GM21381 (cell line): ENCODE measurements around the gene ADAM12.

Experiments used
- ATAC-seq: cut with Tn5 transposase; IDR thresholded peaks from one replicate; pipeline ENCODE4 v1.9.1; 2021; ENCODE audit warnings: mild to moderate bottlenecking, moderate library complexity; ENCODE audit not compliant: unreplicated experiment

The ADAM12 gene

DNA sequence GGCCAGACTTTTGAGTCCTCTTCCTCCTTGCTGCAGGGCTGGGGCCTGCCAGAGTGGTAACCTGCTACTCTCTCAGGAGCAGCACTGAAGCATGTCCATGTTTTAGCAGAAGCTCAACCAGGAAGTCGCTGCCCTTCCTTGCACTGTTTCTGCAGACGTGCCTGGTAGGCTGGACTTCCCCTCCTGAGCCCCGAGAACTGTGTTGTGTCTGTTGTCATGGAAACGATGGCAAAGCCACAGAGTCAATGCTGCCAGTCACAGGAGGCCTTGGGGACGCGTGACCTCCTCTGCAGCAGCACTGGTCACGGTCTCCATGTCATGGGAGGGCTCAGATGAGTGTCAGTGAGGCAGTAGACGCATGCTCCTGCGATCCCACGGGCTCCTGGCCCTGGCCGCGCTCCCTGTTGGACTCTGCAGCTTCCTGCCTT, 346.5 kb downstream of the ADAM12 start:
- ATAC-seq, result peak; percentile 99

DNA sequence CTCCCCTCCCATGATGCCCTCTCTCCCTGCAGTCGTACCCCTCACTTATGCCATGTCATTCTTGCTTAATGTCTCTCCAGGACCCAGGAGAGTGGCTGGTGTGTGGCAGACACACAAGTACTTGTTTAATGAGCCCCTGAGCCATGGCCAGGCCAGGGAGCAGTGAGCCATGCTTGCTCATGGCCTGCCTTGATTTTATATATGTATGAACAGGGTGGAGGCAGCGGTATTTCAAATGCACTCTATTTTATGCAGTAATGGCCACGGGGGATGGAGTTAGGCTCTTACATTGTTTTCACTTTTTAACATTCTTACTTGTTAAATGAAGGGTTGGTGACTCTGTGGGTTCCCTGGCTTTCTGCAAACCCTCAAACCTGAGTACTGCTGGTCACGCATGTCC, 347.2 kb downstream of the ADAM12 start:
- ATAC-seq, result no peak

GRCh38 chr10:126037946-126038345, 350.3 kb downstream of the ADAM12 start:
- ATAC-seq, result no peak

DNA sequence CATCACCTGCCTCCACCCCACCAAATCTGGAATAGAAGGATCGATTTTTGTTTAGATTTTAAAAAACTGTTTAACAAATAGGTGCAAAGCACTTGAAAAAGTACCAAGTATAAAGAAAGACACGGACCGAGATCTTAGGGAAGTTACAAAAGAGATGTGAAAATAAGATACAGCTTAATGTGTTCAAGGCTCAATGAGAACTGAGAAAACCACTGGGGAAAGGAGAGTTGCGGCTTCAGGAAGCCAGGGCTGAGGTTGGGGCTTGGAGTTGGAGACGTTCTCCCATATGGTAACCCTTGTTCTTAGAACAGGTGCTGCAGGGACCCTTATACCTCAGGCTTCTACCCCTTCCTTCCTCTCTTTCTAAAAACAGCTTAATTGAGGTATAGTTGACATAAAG, 351.8 kb downstream of the ADAM12 start:
- ATAC-seq, result no peak

DNA sequence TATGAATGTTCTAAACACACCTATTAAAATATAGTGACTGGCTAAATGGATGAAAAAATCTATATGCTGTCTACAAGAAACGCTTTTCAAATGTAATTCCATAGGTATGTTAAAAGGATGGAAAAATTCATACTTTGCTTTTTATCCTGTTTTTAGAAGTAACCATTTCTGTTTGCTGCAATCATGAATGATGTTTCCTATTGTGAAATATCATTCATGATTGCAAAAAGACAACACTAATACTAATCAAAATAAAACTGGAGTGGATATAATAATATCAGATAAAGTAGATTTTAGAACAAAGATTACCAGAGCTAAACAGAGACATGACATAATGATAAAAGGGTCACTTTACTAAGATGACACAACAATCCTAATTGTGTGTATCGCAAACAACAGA, 353.7 kb downstream of the ADAM12 start:
- no peak for ATAC-seq

DNA sequence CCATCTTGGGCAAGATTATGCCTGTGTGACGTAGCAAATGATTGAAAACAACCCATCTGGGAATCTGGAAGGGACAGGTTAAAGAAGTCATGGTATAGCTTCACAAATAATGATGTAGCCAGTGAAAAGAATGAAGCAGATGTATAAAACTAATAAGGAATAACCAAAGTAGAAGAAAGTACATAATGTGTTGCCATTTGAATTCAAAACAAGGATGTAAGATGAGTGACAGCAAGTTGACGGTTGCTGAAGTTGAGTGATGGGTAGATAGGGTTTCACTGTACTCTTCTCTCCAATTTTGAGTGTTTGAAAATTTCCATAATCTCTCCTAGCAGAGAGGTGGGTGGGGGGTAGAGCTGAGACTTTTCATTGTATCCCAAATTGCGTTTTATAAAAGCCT, 358.3 kb downstream of the ADAM12 start:
- ATAC-seq, result no peak

DNA sequence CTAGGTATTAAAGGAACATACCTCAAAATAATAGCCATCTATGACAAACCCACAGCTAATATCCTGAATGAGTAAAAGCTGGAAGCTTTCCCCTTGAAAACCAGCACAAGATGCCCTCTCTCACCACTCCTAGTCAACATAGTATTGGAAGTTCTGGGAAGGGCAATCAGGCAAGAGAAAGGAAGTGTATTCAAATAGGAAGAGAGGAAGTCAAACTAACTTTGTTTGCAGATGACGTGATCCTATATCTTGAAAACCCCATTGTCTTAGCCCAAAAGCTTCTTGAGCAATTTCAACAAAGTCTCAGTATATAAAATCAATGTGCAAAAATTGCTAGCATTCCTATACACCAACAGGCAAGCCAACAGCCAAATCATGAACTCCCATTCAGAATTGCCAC, 360.6 kb downstream of the ADAM12 start:
- ATAC-seq, result no peak

GRCh38 chr10:126022841-126023240, 365.4 kb downstream of the ADAM12 start:
- no peak for ATAC-seq

- no peak for ATAC-seq
Measured at GRCh38 chr10:126021833-126022500, 366.3 kb downstream of the ADAM12 start.

- ATAC-seq, result no peak
Measured at GRCh38 chr10:126017961-126018560, 370.2 kb downstream of the ADAM12 start.

- no peak for ATAC-seq
Measured at GRCh38 chr10:126016882-126017281, 371.4 kb downstream of the ADAM12 start.

GRCh38 chr10:126016156-126016805, 372.0 kb downstream of the ADAM12 start:
- no peak for ATAC-seq

GRCh38 chr10:126015413-126015812, 372.9 kb downstream of the ADAM12 start:
- ATAC-seq, result no peak

DNA sequence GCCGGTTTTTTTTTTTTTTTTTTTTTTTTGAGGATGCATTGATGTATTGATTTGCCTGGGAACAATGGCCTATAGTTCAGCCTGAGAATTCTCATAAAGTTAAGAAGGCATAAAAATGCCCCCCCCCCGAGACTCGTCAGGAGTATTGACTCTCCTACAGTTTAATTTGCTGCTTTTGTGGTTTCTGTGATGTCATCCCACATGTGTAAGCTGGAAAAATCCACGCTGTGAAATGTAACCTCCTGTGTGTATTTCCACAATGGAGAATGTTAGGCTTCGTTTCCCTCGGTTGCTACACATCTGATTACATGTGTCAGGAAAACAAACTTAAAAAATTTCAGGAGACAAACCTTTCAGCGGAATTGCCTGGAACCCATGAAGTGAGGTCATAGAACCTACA, 374.0 kb downstream of the ADAM12 start:
- ATAC-seq, result no peak

- ATAC-seq, result no peak
Measured at GRCh38 chr10:126013489-126014281, 374.6 kb downstream of the ADAM12 start.

GRCh38 chr10:126012485-126012884, 375.8 kb downstream of the ADAM12 start:
- ATAC-seq, result no peak

GRCh38 chr10:126011995-126012394, 376.3 kb downstream of the ADAM12 start:
- ATAC-seq, result no peak

GRCh38 chr10:126009650-126010049, 378.6 kb downstream of the ADAM12 start:
- no peak for ATAC-seq

- no peak for ATAC-seq
Measured at GRCh38 chr10:126006906-126007305, 381.4 kb downstream of the ADAM12 start.

- ATAC-seq, result no peak
Measured at GRCh38 chr10:126006264-126006663, 382.0 kb downstream of the ADAM12 start.

- no peak for ATAC-seq
Measured at GRCh38 chr10:126004752-126005151, 383.5 kb downstream of the ADAM12 start.

- ATAC-seq, result no peak
Measured at GRCh38 chr10:126001576-126001975, 386.7 kb downstream of the ADAM12 start.
